ENCODE measurements around the gene AOC3. TPM values are rescaled to one million over a fixed set of nuclear protein-coding genes. Genes with fewer than 3 reads are reported as not detected.

The AOC3 gene
- total and polyA plus RNA-seq, 8 donors, result 6.2 to 67.9 (median 33.5) TPM

DNA sequence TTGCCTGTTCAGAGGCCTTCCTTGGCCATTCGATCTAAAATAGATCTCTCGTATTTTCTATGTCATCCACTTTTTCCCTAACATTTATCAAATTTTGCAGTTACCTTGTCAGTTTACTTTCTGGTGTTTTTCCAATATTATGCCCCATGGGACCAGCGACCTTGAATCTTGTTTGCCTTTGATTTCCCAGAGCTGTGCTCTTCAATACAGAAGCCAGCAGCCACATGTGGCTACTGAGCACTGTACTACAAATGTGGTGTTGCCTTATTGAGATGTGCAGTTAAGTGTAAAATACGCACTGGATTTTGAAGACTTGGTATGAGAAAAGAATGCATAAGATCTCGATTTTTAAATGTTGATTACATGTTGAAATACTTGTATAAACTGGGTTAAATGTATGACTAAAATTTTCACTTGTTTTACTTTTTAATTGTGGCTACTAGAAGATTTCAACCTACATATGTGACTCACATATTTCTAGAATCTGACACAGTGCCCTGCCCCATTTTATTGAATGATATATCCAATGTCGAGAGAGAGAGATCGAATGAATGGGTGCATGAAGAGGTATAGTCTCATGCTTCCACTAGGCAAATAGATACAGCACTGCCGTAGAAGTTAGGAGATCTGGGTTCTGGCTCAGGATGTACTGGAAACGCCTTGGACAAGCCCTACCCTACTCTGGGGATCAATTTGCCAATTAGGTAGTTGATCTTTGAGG, 18.6 kb upstream of the AOC3 start:
- TF ChIP-seq POLR2AphosphoS5 (IDR thresholded peaks at IDR 0.05), result no peak
- TF ChIP-seq, protein P1, sequence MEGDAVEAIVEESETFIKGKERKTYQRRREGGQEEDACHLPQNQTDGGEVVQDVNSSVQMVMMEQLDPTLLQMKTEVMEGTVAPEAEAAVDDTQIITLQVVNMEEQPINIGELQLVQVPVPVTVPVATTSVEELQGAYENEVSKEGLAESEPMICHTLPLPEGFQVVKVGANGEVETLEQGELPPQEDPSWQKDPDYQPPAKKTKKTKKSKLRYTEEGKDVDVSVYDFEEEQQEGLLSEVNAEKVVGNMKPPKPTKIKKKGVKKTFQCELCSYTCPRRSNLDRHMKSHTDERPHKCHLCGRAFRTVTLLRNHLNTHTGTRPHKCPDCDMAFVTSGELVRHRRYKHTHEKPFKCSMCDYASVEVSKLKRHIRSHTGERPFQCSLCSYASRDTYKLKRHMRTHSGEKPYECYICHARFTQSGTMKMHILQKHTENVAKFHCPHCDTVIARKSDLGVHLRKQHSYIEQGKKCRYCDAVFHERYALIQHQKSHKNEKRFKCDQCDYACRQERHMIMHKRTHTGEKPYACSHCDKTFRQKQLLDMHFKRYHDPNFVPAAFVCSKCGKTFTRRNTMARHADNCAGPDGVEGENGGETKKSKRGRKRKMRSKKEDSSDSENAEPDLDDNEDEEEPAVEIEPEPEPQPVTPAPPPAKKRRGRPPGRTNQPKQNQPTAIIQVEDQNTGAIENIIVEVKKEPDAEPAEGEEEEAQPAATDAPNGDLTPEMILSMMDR (IDR thresholded peaks at IDR 0.05), result no peak
- TF ChIP-seq POLR2A (IDR thresholded peaks at IDR 0.05), result no peak
- TF ChIP-seq EP300 (IDR thresholded peaks at IDR 0.05), result no peak
- Histone ChIP-seq H3K9me3 (no peaks in the 10 kb centered on the region), H3K27me3 (no peaks in the 10 kb centered on the region), H3K4me1 (peaks cover 19 to 36% (median 33%) of the 10 kb centered on the region in 4 donors), H3K36me3 (peaks cover 13 to 28% (median 26%) of the 10 kb centered on the region in 4 donors), H3K4me3 (peak overlapping the region; percentile 94 to 99 (median 96)), H3K27ac (peak overlapping the region; percentile 55 to 93 (median 89))
- no peak for DNase-seq
- intact Hi-C loops (cut with DNase I; ENCODE audit: low total_unique reads), result no loop called here
- 43 to 48% (median 45%) methylated on average over 9 of the region's 9 CpGs for WGBS, 5 donors

DNA sequence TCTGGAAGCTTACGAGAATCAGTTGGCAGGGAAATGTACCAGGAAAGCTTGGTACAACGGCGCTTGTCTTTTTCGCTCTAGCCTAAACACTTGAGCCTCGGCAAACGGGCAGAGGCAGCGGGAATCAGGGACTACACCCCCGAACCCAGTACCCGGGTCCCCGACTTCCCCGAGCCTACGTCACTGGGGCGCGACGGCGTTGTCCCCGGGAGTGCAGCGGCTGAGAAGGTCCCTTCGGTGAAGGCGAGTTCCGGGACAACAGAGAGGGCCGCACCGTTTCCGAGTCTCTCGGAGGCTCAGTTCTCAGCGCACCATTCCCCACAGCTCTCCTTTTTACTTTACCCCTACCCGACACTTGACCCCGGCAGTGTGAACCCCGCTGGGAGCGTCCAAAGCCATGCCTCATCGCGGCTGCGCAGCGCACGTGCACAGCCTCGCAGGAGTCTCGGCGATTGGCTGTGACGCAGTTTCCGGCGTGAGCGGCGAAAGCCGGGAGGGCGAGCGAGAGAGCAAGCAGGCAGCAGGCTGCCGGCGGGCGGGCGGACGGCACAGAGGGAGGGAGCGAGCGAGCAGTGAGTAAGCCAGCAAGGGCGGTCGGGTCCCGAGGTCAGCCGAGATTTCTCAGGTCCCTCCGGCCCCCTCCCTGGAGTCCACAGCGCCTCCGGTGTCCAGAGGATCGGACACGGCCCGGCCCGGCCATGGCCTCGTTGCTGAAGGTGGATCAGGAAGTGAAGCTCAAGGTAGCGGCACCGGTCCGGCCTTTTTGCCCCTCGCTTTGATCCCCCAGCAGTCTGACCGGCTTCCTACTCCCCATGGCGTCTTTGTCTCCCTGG, 17.8 kb upstream of the AOC3 start, which contains the start of gene PSME3:
TSS of gene PSME3 (plus strand) at position 464 of the 833 bp plus-strand sequence. CDS start at position 699, 235 bp downstream.
- Histone ChIP-seq H3K9me3 (no peaks in the 10 kb centered on the region), H3K4me1 (peaks cover 19 to 36% (median 33%) of the 10 kb centered on the region in 4 donors), H3K27ac (peak within 1 kb of the TSS; percentile 55 to 93 (median 89)), H3K36me3 (peaks cover 21 to 36% (median 34%) of the 10 kb centered on the region in 4 donors), H3K27me3 (no peaks in the 10 kb centered on the region), H3K4me3 (peak within 1 kb of the TSS; percentile 94 to 99 (median 96))
- TF ChIP-seq POLR2AphosphoS5 (IDR thresholded peaks at IDR 0.05) (peak; percentile 94 to 99 (median 99)), POLR2A (IDR thresholded peaks at IDR 0.05) (peak in 2 of 4 donors; percentile 81 to 96), EP300 (IDR thresholded peaks at IDR 0.05) (no peak)
- TF ChIP-seq, protein P1 (IDR thresholded peaks at IDR 0.05), result peak in 1 of 7 experiments; percentile 24
- intact Hi-C loops (cut with DNase I; ENCODE audit: low total_unique reads), result no loop called here
- 0 to 1% (median 0%) methylated on average over 23 to 71 of the region's 71 CpGs for WGBS, 5 donors
- peak; percentile 93 to 97 for DNase-seq

DNA sequence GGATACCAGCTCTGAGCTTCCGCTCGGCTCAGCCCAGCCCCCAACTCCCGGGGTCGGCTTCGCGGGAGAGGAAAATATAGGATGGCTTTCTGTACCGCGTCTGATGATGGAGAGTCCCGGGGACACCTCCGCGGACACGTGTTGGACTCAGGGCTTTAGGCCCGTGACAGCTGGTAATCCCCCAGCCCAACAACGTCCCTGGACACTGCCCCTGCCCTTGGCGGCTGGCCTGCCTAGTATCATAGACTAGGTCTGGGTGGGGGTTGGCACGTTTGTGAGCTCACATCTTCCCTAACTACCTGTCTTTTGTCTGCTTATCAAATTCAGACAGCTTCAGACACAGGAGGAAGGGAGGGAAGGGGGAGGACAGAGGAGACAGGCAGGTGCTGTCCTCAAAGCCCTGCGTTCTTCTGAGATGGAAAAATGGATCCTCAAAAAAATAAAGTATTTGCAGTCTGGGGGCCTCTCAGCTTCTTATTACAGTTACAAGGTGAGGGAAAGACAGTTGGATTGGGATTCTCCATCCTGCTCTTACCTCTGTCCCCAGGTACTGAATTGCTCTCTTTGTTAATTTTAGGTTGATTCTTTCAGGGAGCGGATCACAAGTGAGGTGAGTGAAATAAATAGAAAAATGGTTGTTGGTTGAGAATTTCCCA, 17.1 kb upstream of the AOC3 start:
- TF ChIP-seq EP300 (IDR thresholded peaks at IDR 0.05) (no peak), POLR2AphosphoS5 (IDR thresholded peaks at IDR 0.05) (no peak), POLR2A (IDR thresholded peaks at IDR 0.05) (no peak)
- TF ChIP-seq, protein P1 (IDR thresholded peaks at IDR 0.05), result no peak
- peak overlapping the region; percentile 94 to 99 (median 96) for H3K4me3 ChIP-seq

DNA sequence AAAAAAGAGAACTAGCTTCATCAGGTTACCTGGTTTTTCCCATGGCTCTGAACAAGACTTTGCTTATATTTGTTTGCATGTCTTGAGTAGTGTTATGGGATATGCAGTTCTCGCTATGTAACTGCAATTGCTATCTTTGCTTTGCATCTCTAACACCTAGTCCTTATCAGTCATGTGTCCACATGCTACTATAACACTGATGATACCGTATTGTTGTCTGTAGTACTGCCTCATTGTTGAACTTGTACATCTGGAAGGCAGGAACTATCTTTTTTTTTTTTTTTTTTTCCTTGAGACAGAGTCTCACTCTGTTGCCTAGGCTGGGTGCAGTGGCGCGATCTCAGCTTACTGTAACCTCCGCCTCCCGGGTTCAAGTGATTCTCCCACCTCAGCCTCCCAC, 15.3 kb upstream of the AOC3 start:
- no peaks in the 10 kb centered on the region for H3K27me3 ChIP-seq
- no peak overlapping the region for H3K4me3 ChIP-seq
- DNase-seq, result no peak
- H3K4me1 ChIP-seq, result peaks cover 19 to 36% (median 33%) of the 10 kb centered on the region in 4 donors
- TF ChIP-seq, protein P1 (IDR thresholded peaks at IDR 0.05), result no peak
- TF ChIP-seq POLR2A (IDR thresholded peaks at IDR 0.05) (no peak), EP300 (IDR thresholded peaks at IDR 0.05) (no peak), POLR2AphosphoS5 (IDR thresholded peaks at IDR 0.05) (no peak)
- intact Hi-C loops (cut with DNase I; ENCODE audit: low total_unique reads), result no loop called here
- H3K36me3 ChIP-seq, result peaks cover 47 to 61% (median 60%) of the 10 kb centered on the region in 4 donors
- H3K9me3 ChIP-seq, result no peaks in the 10 kb centered on the region
- WGBS, 5 donors, result 90 to 97% (median 96%) methylated on average over 6 of the region's 6 CpGs
- no peak overlapping the region for H3K27ac ChIP-seq

More for the DNA sequence above, 17.1 kb upstream of the AOC3 start:
- Histone ChIP-seq H3K4me1 (peaks cover 19 to 36% (median 33%) of the 10 kb centered on the region in 4 donors), H3K27ac (peak overlapping the region; percentile 55 to 93 (median 89)), H3K27me3 (no peaks in the 10 kb centered on the region), H3K36me3 (peaks cover 29 to 43% (median 41%) of the 10 kb centered on the region in 4 donors), H3K9me3 (no peaks in the 10 kb centered on the region)
- intact Hi-C loops (cut with DNase I; ENCODE audit: low total_unique reads), result no loop called here
- 5 to 8% (median 7%) methylated on average over 18 of the region's 18 CpGs for WGBS, 5 donors
- no peak for DNase-seq
